H1 (cell line): ENCODE results near the gene XPNPEP3. TPM values are rescaled to one million over a fixed set of nuclear protein-coding genes. Genes with fewer than 3 reads are reported as not detected.
A peak's percentile ranks its signal among the peaks of the same experiment; 100 is the strongest.

ENCODE experiments used
- ASH2L ChIP-seq: fragments of 200-600, 300-600 bp; sonication (generic); IDR thresholded peaks from one replicate; pipeline ENCODE4 v1.7.1; 2017; ENCODE audit warnings: low read length
- FOSL1 ChIP-seq: IDR thresholded peaks from 2 replicates; pipeline ENCODE4 v1.6.1; 2011; ENCODE audit warnings: mild to moderate bottlenecking, low read depth, low read length, moderate library complexity; ENCODE audit not compliant: insufficient read depth
- PHF8 ChIP-seq: fragments of 200-600 bp; sonication (generic); conservative IDR thresholded peaks from 2 replicates; pipeline ENCODE4 v1.7.1; 2012; ENCODE audit warnings: low read depth, mild to moderate bottlenecking, inconsistent platforms, low read length, moderate library complexity
- SIN3A ChIP-seq, 2 experiments: IDR thresholded peaks in 1 of 2; conservative IDR thresholded peaks in 1 of 2; 2 replicates each; pipeline ENCODE4 v1.6.1; 2011 to 2012; ENCODE audit warnings: low read length in 2 of 2, improper control_type of control experiment in 1 of 2, low read depth in 1 of 2, mild to moderate bottlenecking in 1 of 2
- polyA plus RNA-seq, 7 experiments: library from polyadenylated mRNA; depleted of rRNA in 3 of 7; stranded (reverse) in 5 of 7; unstranded in 2 of 7; fragments of >200 nt in 5 of 7; fragments of 200-250 nt in 2 of 7; gene quantifications; 1 replicate in 5 of 7; 2 replicates in 1 of 7; 4 replicates in 1 of 7; pipeline versions ENCODE4 v1.2.1 to v1.2.3, GENCODE V29; 2011 to 2013; ENCODE audit warnings: missing spikeins in 2 of 7, mixed read lengths in 2 of 7
- total RNA-seq: library from RNA; stranded (reverse); fragmentation: NEBNext Ultra II Directional; extraction: Animal tissue kit (Norgen Biotek cat#: 25700); gene quantifications from 2 replicates; pipeline ENCODE4 v1.2.1, GENCODE V29; 2021

Gene XPNPEP3
- total and polyA plus RNA-seq, 2 of the 8 experiments (the other 6 are each of a cell fraction or from before 2014, with no cell fraction given): 25.8 to 29.2 TPM

GRCh38 chr22:40855979-40856512 lies 902 bp upstream of the XPNPEP3 start (continued):
- 0 out of 2 replicates have a peak, but pooled peaks have one; percentile 81 for TF ChIP-seq PHF8
- no peak for TF ChIP-seq FOSL1
- no peak; a peak in 2 of 4 replicates for TF ChIP-seq SIN3A (conservative IDR thresholded peaks at IDR 0.05 in 1 of 2, IDR thresholded peaks at IDR 0.05 in 1 of 2; ENCODE audit: low read depth in 1 of 2, low read length in 2 of 2)
- peak; percentile 58 for TF ChIP-seq ASH2L
